Measurements from ENCODE around the gene ERGIC3. TPM values are rescaled to one million over a fixed set of nuclear protein-coding genes. Genes with fewer than 3 reads are reported as not detected.
A peak's percentile ranks its signal among the peaks of the same experiment; 100 is the strongest.

ERGIC3 gene
- total and polyA plus RNA-seq, 2 of the 13 experiments (the other 11 are each of a cell fraction or from before 2014, with no cell fraction given), result 407 to 670 TPM

GRCh38 chr20:35541783-35542662 lies at the start of gene ERGIC3 (continued):
- TF ChIP-seq BRD4 (CRISPR knock-in tag; IDR thresholded peaks at IDR 0.05) (0 out of 2 replicates have a peak, but pooled peaks have one; percentile 48), SIN3A (IDR thresholded peaks at IDR 0.05; ENCODE audit: borderline replicate concordance, low read depth, low read length) (peak; percentile 83; the same call in 1 of the 2 replicates), HBP1 (CRISPR knock-in tag; IDR thresholded peaks at IDR 0.05; ENCODE audit: low read depth) (no peak), NFKB2 (CRISPR knock-in tag; IDR thresholded peaks at IDR 0.05; ENCODE audit: borderline replicate concordance) (peak; percentile 96), DR1 (CRISPR knock-in tag; IDR thresholded peaks at IDR 0.05) (peak; percentile 36; the same call in 1 of the 2 replicates), SMAD1 (CRISPR knock-in tag; IDR thresholded peaks at IDR 0.05; ENCODE audit: borderline replicate concordance, low read depth) (no peak; the same call in 1 of the 2 replicates), HMG20A (CRISPR knock-in tag; IDR thresholded peaks at IDR 0.05; ENCODE audit: borderline replicate concordance) (no peak), REST (IDR thresholded peaks at IDR 0.05; ENCODE audit: borderline replicate concordance in 1 of 2, low read depth in 1 of 2, low read length in 2 of 2) (peak in 1 of 2 experiments; percentile 53; a peak in 2 of 4 replicates), GABPA (IDR thresholded peaks at IDR 0.05; ENCODE audit: low read depth, low read length) (peak; percentile 95), GABPA (CRISPR knock-in tag; IDR thresholded peaks at IDR 0.05; ENCODE audit: low read depth) (peak; percentile 98), IRF1 (CRISPR knock-in tag; IDR thresholded peaks at IDR 0.05; ENCODE audit: low read depth) (no peak; the same call in 1 of the 2 replicates), MZF1 (CRISPR knock-in tag; IDR thresholded peaks at IDR 0.05; ENCODE audit: borderline replicate concordance) (peak; percentile 84; the same call in 1 of the 2 replicates), ATAD3A (CRISPR knock-in tag; IDR thresholded peaks at IDR 0.05) (0 out of 2 replicates have a peak, but pooled peaks have one; percentile 82), HINFP (CRISPR knock-in tag; IDR thresholded peaks at IDR 0.05; ENCODE audit: low read depth) (no peak), SIX4 (CRISPR knock-in tag; IDR thresholded peaks at IDR 0.05) (peak; percentile 76), EZH2 (conservative IDR thresholded peaks at IDR 0.05; ENCODE audit: low read depth, low read length) (no peak), ZGPAT (CRISPR knock-in tag; IDR thresholded peaks at IDR 0.05) (peak; percentile 92; the same call in 1 of the 2 replicates), SCMH1 (CRISPR knock-in tag; IDR thresholded peaks at IDR 0.05; ENCODE audit: borderline replicate concordance) (no peak), GLI4 (CRISPR knock-in tag; IDR thresholded peaks at IDR 0.05; ENCODE audit: borderline replicate concordance) (peak; percentile 91; the same call in 1 of the 2 replicates)
